22Rv1 (cell line): ENCODE results near the gene IGSF8.

Source experiments
- H3K27ac ChIP-seq: fragments of 450-650 bp; 2 replicates; pipeline ENCODE4 v1.5.1; 2017
- ZFX ChIP-seq: fragments of 450-650 bp; IDR thresholded peaks from 2 replicates; pipeline ENCODE4 v1.6.1; 2017; ENCODE audit warnings: antibody characterized with exemption, borderline replicate concordance
- TF ChIP-seq, protein P1 (sequence below): fragments of 450-650 bp; IDR thresholded peaks from 2 replicates; pipeline ENCODE4 v1.5.1; 2017; ENCODE audit warnings: mild to moderate bottlenecking

Gene IGSF8

DNA sequence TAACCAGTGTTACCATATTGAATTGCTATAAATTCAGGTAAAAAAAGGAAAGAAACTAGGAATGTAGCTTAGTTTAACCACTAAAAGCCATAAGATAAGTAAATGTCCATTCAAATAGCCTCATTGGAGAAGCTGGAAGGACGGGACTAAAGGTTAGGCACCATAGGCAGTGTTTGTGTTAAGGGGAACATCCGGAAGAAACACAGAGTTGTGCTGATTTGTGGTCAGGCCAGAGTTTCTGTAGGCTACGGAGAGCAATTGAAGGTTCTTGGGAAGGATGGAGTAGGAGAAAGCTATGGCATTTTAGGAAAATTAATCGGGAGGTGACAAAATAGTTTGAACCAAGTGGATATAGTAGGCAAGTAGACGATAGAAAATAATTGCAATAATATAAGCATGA, 27.1 kb downstream of the IGSF8 start:
- no peak overlapping the region for H3K27ac ChIP-seq
- TF ChIP-seq ZFX: no peak
- TF ChIP-seq, protein P1, sequence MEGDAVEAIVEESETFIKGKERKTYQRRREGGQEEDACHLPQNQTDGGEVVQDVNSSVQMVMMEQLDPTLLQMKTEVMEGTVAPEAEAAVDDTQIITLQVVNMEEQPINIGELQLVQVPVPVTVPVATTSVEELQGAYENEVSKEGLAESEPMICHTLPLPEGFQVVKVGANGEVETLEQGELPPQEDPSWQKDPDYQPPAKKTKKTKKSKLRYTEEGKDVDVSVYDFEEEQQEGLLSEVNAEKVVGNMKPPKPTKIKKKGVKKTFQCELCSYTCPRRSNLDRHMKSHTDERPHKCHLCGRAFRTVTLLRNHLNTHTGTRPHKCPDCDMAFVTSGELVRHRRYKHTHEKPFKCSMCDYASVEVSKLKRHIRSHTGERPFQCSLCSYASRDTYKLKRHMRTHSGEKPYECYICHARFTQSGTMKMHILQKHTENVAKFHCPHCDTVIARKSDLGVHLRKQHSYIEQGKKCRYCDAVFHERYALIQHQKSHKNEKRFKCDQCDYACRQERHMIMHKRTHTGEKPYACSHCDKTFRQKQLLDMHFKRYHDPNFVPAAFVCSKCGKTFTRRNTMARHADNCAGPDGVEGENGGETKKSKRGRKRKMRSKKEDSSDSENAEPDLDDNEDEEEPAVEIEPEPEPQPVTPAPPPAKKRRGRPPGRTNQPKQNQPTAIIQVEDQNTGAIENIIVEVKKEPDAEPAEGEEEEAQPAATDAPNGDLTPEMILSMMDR: no peak

DNA sequence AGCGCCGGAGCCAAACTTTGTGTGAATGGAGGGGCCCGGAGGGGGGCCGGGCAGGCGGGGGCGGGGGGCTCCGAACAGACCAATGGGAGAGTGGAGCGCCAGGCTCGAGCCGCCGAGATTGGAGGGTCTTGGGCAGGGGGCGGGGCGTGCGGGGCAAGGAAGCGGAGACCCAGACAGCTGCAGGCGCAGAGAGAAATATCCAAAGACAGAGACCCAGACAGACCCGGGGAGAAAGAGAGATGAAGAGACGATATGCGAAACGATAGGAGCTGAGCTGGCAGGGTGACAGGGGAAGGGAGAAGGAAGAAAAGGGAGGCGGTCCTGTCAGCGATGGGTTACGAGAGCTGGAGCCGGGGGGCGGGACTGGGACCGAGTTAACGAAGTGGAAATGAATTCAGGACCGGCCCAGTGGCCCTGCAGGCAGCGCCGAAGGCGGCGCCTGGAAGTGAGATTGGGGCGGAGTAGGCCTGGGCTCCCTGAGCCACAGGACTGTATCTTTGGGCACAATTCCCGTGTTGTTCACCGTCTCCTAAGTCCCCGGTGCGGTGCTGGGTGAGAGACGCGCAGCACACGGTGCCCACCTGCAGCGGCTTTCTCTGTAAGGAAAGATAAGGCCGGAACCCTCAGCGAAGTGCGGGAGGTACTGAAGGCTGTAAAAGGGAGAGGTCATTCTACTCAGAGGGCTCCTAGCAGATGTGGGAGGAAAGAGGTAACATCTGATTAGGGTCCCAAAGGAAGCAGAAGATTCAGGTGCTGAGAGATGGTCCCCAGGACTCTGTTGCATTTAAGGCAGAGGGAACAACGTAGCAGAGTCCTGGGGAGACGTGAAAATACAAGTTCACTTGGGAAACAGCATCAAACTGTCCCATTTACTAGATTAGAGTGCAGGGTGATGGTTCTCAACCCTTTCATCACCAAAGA, 27.9 kb downstream of the IGSF8 start:
- TF ChIP-seq, protein P1: no peak
- no peak for TF ChIP-seq ZFX
- no peak overlapping the region for H3K27ac ChIP-seq

DNA sequence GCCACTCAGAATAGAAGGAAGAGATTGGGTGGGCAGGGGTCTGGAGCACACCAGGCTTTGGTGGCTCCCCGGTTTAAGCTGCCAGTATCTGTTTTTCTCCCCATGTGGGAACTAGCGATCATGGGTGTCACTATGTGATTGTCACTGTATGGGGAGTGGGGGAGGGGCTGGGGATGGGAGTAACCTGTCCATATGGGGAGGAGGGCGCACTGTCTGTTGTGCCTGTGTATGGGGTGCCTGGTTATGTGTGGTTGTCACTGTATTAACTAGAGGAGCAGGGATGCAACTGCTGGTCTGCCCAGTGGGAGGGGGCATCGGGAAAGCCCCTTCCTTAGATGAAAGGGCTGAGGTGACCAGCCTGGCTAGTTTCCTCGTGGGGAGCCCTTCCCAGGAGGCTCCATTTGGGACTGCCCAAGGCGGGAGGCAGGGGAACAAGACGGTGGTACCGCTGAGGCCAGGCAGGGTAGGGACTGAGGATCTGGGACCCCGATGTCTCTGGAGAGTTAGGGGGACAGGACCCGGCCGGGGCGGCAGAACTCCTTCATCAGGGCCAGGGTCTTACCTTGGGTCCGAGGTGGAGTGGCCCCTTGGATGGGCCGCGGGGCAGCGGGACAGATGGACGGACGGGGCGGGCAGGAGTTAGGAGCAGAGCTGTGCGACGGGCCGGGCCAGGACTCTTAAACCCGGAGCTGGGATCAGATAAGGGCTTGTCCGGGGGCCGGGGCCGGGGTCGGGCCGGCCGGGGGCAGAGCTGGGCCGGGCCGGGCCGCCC, 28.8 kb downstream of the IGSF8 start, which contains the start of gene KCNJ10:
KCNJ10 (minus strand) TSS at position 701 of the 772 bp plus-strand sequence. CDS start 27,628 bp downstream, outside the sequence.
- H3K27ac ChIP-seq: no peak within 1 kb of the TSS
- no peak for TF ChIP-seq ZFX
- TF ChIP-seq, protein P1: no peak

DNA sequence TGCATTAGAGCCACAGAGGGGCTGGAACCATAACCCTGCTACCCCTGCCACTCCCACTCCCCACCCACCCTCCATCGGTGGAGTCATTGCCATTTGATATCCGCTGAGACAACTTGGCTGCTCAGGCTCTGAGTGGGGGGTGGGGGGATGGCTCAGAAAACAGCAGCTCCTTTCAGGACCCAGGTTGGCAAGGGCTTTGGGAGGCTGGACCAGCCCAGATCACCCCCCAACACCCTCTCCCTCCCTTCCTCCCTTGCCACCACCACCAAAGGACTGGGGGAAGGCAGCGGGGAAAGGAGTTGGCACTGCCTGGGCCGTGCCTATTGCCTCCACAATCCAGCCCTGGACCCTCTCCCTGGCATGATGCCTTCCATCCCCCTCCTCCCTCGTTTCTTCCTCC, 30.2 kb downstream of the IGSF8 start:
- no peak for TF ChIP-seq ZFX
- TF ChIP-seq, protein P1: no peak
- no peak overlapping the region for H3K27ac ChIP-seq

DNA sequence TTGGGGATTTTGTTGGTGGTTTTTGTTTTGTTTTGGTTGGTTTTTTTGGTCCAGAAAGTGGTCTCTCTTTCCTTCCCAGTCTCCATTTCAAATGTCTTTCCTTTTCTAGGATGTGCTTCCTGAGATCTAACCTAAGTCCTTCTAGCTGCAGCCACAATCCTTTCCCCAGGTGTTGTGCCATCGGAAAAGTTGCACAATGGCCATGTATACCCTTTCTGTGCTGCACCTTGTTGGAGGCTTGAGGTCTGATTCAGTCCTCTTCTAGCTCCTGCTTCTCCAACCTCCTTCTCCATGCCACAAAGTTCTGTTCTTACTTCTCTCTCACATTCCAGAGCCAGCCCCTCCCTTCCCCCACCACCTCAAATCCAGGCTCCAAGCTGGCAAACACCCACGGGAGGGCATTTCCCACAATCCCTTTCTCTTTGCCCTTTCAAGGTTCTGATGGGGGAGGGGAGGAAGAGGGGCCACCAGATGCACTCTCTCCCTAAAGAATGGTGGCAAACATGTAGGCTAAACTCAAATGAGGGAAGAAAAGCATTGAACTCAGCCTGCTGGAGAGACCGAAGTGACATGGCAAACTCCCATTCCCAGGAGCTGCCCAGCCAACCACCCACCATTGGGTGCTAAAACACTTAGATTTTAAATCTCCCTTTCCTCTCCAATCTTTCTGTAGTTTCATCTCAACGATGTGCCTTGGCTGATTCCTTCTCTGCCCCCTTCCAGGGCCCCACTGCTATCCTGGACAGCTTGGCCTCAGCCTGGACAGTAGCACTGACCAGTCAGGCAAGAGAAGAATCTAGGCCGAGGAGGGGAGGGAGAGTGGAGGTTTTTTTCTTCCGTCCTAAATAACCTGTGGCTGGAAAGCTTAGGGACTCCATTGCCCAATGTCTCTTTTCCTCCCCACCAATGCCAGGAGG, 31.3 kb downstream of the IGSF8 start:
- TF ChIP-seq, protein P1: no peak
- TF ChIP-seq ZFX: no peak
- H3K27ac ChIP-seq: no peak overlapping the region

DNA sequence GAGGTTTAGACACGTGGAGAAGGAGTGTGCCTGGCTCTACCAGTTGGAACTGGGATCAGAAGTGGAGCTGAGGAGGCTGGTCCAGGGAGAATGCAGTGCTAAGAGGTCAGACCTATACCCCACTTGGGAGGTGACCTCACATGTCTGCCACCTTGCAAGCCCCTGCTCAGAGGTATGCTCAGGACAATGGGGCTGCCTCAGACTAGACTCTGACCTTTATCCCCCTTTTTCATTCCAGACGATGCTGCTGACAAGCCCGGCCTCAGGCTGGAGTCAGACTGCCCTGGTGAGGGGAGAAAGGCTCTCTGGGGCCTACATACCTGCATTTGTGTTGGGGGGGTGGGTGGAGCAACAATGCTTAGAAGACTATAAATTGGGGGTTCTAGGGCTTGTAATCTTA, 33.7 kb downstream of the IGSF8 start:
- TF ChIP-seq, protein P1: no peak
- TF ChIP-seq ZFX: no peak
- H3K27ac ChIP-seq: no peak overlapping the region
